Amygdala (tissue), 56 donors: ENCODE measurements around the gene CENPC.
"Not testable (repeated sequence)": the region's sequence is repeated elsewhere in the genome, so short reads cannot be mapped to it uniquely, and the experiment has no call there.

ENCODE experiments used
- DNase-seq, 56 donors: peaks; one replicate each; lab custom pipeline; 2025; lab: John Stamatoyannopoulos, UW

Gene CENPC

GRCh38 chr4:67554096-67554495, 8.8 kb upstream of the CENPC start:
- no peak for DNase-seq

- DNase-seq = not testable (repeated sequence)
Measured at GRCh38 chr4:67552146-67552792, 7.0 kb upstream of the CENPC start.

GRCh38 chr4:67550857-67551256, 5.6 kb upstream of the CENPC start:
- no peak for DNase-seq

GRCh38 chr4:67550451-67550850, 5.1 kb upstream of the CENPC start:
- no peak for DNase-seq

DNA sequence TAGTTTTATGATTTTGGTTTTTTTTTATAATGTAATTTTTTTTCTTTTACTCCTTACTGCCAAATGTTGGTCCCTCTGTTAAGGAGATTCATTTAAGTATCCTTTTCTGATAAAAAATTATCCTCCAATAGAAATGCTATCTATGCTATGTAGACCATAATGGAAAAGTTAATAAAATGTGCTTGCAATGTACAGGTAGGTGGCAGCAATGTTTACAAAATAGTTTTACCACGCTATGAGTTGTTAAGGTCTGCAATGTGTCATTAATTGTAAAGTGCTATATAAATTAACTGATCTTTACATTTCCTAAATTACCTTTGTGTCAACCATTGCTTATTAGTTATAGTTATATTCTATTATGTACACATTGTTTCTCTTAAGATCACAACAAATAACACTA, 3.8 kb upstream of the CENPC start:
- no peak for DNase-seq

DNA sequence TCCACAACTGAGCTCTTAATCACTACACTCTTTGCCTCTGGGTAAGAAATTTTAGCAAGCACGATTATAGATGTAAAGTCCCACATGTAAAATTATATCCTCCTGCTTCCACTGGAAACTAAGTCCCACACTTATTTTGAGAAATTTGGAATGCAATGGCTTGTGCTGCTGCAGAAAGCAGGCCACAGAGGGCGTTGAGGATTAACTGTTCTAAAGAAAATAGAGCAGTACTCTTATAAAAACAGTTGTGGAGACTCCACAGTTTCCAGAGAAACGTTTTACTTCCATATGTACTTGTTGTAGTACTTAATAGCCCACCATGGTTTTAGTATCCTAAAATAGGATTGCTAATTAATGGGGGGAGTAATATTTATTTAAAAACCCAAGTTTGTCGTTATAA, 1.7 kb upstream of the CENPC start:
- DNase-seq = peak in 1 of 56 donors; percentile 0

- no peak for DNase-seq
Measured at GRCh38 chr4:67546004-67546356, 677 bp upstream of the CENPC start.

DNA sequence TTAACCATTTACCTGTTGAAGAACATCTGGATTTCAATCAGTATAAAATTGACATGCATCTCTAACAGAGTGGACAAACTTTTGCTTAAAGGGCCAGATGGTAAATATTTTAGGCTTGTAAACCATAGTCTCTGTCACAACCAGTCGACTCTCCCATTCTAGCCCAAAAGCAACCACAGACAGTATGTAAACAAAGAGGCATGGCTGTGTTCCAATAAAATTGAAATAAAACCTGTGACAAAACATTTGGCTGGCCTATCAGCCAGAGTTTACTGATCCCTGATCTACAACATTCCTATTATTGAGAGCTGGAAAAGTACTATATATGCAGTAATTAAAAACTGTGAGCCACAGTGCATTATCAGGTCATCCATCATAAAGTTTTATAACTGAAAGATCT, 3.2 kb downstream of the CENPC start:
- DNase-seq = no peak

GRCh38 chr4:67539830-67540229, 5.5 kb downstream of the CENPC start:
- DNase-seq = no peak

GRCh38 chr4:67535280-67535840, 9.9 kb downstream of the CENPC start:
- DNase-seq = no peak

GRCh38 chr4:67533112-67533511, 12.2 kb downstream of the CENPC start:
- no peak for DNase-seq

DNA sequence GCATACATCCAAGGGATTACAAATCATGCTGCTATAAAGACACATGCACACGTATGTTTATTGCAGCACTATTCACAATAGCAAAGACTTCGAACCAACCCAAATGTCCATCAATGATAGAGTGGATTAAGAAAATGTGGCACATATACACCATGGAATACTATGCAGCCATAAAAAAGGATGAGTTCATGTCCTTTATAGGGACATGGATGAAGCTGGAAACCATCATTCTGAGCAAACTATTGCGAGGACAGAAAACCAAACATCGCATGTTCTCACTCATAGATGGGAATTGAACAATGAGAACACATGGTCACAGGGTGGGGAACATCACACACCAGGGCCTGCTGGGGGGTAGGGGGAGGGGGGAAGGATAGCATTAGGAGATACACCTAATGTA, 12.9 kb downstream of the CENPC start:
- not testable (repeated sequence) for DNase-seq

- DNase-seq = no peak
Measured at GRCh38 chr4:67531379-67531962, 13.8 kb downstream of the CENPC start.

DNA sequence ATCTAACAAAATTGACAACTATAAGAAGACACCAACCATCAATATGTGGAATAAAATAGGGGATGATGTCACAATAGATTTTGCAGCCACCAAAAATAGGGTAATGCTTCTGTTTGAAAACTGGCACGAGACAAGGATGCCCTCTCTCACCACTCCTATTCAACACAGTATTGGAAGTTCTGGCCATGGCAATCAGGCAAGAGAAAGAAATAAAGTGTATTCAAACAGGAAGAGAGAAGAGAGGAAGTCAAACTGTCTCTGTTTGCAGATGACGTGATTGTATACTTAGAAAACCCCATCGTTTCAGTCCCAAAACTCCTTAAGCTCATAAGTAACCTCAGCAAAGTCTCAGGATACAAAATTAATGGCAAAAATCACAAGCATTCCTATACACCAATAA, 21.2 kb downstream of the CENPC start:
- not testable (repeated sequence) for DNase-seq

- DNase-seq = no peak
Measured at GRCh38 chr4:67522851-67523671, 22.2 kb downstream of the CENPC start.

GRCh38 chr4:67522230-67522629, 23.1 kb downstream of the CENPC start:
- no peak for DNase-seq

DNA sequence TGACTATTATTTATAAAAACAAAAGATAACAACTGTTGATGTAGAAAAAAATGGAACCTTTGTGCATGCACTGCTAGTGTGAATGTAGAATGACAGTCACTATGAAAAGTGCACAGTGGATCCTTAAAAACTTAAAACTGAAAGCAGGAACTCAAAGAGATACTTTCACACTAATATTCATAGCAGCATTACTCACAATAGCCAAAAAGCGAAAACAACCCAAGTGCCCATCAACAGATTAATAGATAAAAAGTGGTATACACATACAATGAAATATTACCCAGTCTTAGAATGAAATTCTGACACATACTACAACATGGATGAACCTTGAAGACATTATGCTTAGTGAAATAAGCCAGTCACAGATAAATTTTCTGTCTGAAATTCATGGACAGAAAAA, 23.8 kb downstream of the CENPC start:
- no peak for DNase-seq

- no peak for DNase-seq
Measured at GRCh38 chr4:67520141-67520540, 25.2 kb downstream of the CENPC start.

DNA sequence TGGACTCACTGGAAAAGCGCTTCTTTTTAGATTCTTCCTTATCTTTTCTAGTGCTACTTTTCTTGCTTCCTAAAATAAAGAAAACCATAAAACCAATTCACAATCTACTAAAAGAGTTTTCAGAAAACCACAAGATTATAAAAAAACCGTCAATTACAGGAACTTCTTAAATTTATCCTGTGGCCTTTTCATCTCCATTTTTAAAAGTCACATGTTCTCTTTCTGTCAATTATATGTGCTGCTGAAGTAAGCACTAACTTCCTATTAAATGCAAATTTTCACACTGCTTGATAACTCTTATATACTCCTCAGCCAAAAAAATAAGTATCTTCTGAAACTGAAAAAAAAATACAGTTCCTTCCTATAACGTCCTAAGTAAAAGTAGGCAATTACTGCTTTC, 32.8 kb downstream of the CENPC start:
- DNase-seq = no peak

- no peak for DNase-seq
Measured at GRCh38 chr4:67500373-67500772, 44.9 kb downstream of the CENPC start.

DNA sequence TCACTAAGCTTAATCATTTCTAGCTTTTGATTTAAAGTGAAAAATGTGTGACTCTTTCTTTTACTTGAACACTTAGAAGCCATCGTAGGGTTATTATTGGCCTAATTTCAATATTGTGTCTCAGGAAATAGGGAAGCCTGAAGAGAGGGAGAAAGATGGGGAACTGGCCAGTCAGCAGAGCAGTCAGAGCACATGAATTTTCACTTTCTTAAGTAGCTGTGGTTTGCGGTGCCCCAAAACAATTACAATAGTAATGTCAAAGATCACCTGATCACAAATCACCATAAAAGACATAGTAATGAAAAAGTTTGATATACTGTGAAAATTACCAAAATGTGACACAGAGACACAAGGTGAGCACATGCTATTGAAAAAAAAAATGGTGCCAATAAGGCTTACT, 45.5 kb downstream of the CENPC start:
- no peak for DNase-seq
